HG02943 (cell line): ENCODE results near the gene HBP1.
"Not testable (repeated sequence)": the region's sequence is repeated elsewhere in the genome, so short reads cannot be mapped to it uniquely, and the experiment has no call there.

Experiments
- ATAC-seq: cut with Tn5 transposase; IDR thresholded peaks from one replicate; pipeline ENCODE4 v1.9.1; 2021; ENCODE audit warnings: mild to moderate bottlenecking, low read depth, moderate library complexity; ENCODE audit not compliant: unreplicated experiment

Gene HBP1

GRCh38 chr7:107152011-107152410, 16.8 kb upstream of the HBP1 start:
- ATAC-seq, result no peak

DNA sequence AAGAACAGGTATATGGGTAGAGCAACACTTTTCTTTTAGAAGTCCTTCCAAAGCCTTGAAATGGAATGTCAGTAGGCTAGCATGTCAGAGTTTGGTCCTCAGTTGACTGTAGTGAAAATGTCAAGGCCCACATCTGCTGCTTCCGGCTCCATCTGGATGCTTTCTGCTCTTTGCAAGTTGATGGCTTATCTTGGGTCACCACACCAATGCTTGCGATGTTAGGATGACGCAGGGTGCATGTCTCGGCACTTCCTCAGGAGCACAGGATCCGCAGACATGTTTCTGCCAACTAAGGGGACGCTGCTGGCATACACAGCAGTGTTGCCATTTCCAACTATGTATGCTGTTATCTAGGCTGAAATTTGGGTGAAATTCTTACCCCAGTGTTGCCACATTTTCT, 14.0 kb upstream of the HBP1 start:
- no peak for ATAC-seq

GRCh38 chr7:107155726-107156125, 13.1 kb upstream of the HBP1 start:
- ATAC-seq, result not testable (repeated sequence)

- ATAC-seq, result no peak
Measured at GRCh38 chr7:107157091-107157490, 11.7 kb upstream of the HBP1 start.

DNA sequence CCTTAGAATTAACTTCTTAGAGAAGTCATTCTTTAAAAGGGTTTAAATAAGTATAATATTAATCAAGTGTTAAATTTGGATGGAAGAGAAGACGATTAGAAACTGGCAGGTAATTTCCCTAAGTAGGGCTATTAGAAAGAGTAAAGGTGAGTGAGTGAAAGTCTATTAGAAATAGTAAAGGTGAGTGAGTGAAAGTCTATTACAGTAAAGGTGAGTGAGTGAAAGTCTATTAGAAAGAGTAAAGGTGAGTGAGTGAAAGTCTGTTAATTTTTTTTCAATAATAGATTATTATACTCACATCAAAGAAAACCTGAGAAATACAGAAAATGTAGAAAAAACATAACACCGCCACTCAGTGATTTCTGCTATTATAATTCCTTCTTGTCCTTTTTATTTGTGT, 10.8 kb upstream of the HBP1 start:
- no peak for ATAC-seq

GRCh38 chr7:107160389-107160788, 8.4 kb upstream of the HBP1 start:
- no peak for ATAC-seq

GRCh38 chr7:107161415-107161814, 7.4 kb upstream of the HBP1 start:
- no peak for ATAC-seq

DNA sequence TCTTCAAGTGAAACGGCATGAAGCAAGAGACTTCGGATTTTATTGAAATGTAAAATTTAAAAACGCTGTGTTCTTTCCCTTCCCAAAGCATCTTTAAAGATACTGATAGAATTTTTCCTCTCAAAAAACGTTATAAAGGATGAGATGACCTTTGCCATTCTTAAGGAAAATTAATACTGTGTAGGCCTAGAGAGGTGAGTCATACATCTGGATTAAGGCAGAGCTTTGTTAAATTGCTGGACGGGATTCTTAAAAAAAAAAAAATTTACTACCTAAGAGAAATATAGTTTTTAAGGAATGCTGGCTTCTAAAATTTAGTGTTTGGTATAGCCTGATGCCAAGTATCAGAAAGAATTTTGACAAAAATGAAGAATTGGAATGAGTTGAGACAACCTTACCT, 6.3 kb upstream of the HBP1 start:
- no peak for ATAC-seq

DNA sequence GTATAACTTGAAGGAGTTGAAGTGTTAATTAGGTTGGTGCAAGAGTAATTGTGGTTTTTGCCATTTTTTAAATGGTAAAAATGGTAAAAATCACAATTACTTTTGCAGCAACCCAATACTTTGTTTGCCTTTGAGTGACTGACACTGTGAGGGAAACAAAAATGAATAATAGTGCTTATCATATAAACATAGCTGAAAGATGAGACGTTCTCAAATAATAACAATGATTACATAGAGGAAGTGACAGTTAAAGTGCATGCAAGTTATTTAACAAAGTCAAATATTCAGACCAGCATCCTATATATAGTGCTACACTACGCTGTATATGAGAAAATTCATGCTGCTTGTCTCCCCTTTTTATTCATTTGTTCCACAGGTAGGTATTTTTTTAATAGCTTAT, 4.7 kb upstream of the HBP1 start:
- no peak for ATAC-seq

DNA sequence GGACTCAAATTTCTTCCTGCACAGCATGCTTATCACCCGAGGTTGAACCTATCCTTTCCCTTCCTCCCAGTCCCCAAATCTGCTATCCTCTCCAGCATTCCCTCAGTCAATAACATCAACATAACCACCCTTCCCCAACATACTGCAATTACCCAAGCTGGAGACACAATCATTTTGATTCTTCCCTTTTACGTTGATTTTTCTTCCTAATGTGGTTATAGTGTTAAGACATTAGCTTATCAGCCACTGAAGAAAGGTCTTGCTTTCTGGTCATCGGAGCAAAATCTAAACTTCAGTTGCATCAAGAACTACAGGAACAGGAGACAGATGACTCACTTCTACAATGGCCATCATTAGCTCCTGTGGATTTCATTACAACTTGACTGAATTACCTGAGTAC, 3.5 kb upstream of the HBP1 start:
- ATAC-seq, result no peak

- no peak for ATAC-seq
Measured at GRCh38 chr7:107166736-107167426, 1.9 kb upstream of the HBP1 start.

DNA sequence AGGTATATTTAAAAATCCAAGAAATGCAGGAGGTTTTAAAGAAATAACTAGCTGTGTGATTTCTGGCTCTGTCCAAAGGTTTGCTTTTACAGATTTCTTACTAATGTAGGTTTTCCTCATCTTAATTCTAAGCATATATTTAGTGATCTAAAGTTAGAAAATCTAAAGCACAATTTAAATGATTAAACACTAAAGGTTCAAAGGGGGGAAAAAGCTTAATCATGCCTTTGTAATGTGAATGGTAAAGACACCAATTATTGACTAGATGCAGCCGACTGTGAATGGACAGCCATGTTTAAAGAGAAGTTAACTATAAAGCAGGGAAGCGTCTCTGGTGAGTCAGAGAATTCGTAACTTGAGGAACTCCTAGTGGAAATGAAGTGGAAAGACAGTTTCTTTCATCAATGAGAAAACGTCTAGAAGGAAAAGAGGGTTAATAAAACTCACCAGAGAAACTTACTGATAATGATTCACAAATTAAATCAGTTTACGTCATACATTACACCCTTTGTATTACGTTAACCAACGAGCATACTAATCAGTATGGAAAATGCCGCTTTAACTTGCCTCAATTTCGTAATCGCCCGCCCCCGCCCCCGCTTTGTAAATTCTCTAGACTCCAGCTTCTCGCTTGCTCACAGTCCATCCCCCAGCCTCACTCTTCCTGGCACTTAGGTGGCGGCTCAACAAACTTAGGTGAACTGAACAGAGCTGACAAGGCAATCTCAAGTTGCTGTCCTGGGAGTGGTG, 1.1 kb upstream of the HBP1 start:
- no peak for ATAC-seq

GRCh38 chr7:107169120-107170050, 582 bp downstream of the HBP1 start:
- ATAC-seq, result no peak

GRCh38 chr7:107170051-107170915, 1.5 kb downstream of the HBP1 start:
- ATAC-seq, result no peak

DNA sequence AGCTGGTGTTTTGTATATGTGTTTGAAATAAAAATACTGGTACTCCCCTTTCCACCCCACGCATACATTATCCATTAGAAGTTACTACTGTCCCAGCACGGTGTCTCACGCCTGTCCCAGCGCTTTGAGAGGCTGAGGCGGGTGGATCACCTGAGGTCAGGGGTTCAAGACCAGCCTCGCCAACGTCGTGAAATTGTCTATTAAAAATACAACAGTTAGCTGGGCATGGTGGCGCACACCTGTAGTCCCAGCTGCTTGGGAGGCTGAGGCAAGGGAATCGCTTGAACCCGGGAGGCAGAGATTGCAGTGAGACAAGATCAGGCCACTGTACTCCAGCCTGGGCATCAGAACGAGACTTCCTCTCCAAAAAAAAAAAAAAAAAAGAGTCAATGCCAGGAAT, 2.7 kb downstream of the HBP1 start:
- no peak for ATAC-seq

DNA sequence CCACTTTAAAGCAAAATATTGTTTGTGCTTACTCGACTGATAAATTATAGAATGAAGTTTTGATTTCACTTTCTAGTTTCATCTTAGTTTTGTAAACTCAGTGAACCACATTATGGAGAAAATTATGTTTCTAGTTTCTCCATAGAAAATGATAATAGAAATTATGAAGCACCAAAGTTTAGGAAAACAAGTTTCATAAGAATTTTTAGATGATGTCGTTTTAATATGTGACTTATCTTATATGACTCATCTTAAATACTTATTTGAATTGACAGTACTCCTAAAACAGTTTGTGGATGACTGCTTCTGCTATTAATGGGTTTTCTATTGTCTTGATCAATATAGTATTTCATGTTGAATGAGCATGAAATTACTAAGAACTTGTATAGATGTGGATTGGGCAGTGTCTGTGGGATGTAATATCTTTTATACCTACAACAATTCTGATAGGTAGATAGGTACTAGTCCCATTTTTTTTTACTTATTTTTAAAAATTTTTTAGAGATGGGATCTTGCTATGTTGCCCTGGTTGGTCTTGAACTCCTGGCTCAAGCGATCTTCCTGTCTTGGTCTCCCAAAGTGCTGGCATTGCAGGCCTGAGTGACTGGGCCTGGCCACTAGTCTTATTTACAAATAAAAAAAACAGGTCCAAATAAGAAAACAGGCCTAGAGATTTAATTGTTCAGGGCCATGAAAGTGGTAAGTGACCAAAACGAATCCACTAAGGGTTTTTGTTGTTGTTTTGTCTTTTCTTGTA, 3.7 kb downstream of the HBP1 start:
- no peak for ATAC-seq

GRCh38 chr7:107173191-107173590, 4.4 kb downstream of the HBP1 start:
- no peak for ATAC-seq

- no peak for ATAC-seq
Measured at GRCh38 chr7:107173691-107174406, 5.0 kb downstream of the HBP1 start.
